Hematopoietic multipotent progenitor cell treated with erythropoietin and hydrocortisone succinate and interleukin-3 and kit ligand, for 4 days (in vitro differentiated cells): Measurements from ENCODE around the gene FHL2.

Source experiments
- DNase-seq: peaks from one replicate; pipeline ENCODE4 v3.0.0-alpha.2; 2015

Gene FHL2

DNA sequence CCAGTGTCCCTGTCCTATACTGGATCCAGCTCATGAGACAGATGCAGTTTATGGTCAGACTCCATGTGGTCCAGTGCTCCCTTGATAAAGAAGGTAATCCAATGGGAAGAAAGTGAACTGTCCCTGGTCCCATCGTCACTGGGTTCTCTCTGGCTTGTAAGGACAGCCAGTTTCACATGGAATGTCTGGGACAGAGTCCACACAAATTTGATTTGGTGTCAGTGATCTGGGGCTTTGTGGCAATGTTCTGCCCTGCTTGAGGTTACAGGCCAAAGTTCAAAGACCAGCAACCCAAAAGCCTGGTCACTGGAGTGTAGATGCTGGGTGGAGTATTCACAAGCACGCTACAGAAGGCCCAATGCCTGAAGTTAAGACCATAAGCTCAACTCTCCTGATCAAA, 22.2 kb upstream of the FHL2 start:
- DNase-seq = no peak

DNA sequence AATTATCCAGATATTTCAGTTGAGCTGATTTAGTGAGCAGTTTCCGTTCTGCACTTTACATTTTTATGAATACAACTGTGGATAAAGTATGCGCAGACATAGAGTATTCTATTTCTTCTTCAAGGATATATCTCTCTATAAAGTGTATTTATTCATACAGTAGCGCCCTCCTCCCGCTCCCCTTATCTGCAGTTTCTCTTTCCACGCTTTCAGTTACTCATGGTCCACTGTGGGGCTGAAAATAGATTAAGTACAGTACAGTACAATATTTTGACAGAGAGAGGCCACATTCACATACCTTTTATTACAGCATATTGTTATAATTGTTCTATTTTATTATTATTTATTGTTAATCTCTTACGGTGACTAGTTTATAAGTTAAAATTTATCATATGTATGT, 19.7 kb upstream of the FHL2 start:
- peak; percentile 74 for DNase-seq

DNA sequence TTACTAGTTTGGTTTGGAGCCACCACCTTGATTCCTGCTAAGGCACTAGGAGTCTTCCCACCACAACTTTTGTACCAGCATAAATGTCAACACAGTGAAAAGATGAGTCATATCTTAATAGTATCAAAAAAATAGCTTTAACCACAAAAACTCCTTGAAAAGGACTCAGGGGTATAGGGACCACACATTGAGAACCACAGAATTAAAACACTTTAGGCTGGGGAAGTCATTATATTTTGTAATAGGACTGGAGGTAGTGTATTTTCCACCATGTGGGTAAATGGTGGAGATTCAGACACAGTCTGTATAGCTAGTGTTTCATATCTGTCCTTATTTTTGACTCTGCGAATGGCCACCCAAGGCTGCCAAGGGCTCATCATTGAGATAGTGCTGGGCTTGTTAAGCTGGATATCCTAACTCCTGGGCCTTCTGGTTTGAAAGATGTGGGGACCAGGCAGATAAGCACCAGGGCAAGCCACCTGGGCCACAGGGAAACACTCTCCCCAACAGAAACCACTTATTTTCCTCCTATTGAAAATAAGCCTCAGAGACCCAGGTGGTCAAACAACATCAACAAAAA, 19.1 kb upstream of the FHL2 start:
- peak; percentile 79 for DNase-seq

DNA sequence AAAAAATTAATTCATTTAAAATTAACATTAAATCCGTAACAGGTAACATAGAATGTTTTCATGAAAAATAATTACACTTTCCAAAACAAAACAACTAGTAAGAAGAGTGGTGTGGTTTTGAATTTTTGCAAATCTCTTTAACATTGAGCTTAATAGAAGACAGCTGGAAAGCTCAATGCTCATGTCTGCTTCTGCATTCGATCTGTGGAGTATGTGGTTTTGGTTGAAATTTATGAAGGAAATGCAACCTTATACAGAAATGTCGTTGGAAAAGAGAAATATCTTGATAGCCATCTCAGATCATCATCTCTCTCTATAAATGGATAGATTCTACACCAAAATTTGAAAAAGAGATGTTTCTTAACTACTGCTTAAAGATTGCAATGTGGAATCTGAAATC, 17.3 kb upstream of the FHL2 start:
- DNase-seq = no peak

DNA sequence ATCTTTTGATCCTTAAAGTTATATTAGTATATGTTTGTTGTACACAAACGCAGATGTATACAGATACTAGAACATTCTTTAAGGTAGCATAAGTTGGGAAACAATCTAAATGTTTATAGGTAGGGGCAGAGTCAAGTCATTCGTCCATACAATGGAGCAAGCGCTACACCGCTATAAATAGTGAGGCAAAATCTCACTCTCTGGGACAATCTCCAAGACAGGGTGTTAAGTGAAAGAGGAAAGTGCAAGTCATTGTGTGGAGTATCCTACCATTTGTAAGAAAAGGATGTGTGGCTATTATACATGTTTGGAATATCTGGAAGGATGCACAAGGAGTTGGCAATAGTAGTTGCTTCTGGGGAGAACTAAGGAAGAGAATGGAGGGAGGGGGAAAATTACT, 16.2 kb upstream of the FHL2 start:
- no peak for DNase-seq

DNA sequence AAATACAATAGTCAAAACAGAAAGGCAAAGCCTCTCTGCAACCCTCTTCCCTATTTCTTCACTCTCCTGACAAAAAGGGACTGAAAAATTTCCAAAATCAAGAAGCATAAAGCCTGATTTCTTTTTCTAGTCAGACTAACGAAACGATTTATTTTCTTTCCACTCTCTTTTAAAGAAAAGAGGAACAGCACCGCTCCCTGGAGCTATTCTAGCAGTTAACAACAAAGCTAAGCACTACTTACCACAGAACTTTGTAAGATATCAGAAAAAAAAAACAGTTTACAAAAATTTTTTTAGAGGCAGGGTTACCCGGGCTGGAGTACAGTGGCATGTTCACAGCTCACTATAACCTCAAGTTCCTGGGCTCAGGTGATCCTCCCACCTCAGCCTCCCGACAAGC, 14.4 kb upstream of the FHL2 start:
- DNase-seq = peak; percentile 71

DNA sequence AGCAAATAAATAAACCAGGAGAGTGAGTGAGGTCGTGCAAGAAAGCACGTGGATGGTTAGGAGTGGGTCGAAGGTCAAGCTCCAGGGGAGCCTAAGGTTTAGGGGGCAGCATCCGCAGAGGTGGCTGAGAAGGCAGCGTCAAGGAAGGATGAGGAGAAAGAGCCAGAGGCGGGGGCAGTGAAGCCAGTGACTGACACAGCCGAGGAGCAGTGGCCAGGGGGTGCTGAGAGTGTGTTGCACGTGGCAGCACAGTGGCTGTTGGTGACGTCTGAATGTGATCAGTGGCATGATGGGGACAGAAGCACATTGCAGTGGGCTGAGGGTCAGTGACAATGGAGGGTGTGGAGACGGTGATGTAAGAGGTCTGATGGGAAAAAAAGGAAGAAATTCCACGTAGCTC, 13.7 kb upstream of the FHL2 start:
- no peak for DNase-seq

DNA sequence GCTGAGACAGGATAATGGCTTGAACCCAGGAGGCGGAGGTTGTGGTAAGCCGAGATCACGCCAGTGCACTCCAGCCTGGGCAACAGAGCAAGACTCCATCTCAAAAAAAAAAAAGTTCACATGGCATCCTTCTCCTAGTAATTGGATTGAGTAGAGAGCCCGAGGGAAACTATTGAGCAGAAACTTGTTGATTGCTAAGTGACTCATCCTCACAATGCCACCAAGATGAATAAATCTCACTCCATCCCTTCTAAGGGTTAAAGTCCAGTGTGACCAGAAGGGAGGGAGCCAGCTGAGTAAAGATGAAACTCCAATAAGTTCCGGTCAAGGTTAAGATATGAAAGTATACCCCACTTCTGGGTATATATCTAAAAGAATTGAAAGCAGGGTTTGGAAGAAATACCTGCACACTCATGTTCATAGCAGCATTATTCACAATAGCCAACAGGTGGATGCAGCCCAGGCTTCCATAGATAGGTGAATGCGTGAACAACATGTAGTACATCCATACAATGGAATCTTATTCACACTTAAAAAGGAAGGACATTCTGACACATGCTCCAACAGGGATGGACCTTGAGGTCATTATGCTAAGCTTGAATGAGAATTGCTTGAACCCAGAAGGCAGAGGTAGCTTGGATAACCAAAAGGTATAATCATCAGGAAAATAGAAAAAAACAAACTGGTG, 13.0 kb upstream of the FHL2 start:
- no peak for DNase-seq

DNA sequence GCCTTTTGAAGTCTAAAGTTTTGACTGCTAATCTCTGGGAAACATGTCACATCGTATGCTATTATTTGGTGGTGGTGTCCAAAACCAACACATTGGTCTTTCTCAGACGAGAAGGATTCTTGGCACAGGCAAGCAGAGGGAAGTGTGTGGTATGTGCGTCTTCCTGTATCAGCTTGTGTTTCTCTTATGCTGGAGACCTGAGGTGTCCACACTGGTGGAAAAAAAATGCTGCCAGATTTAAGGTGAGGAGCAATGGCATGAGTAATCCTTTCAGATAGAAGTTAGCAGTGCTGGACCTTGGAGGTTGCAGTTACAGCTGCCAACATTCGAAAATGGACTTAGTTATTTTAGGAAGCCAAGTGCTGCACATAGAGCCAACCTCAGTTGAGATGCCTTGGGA, 11.7 kb upstream of the FHL2 start:
- DNase-seq = no peak

DNA sequence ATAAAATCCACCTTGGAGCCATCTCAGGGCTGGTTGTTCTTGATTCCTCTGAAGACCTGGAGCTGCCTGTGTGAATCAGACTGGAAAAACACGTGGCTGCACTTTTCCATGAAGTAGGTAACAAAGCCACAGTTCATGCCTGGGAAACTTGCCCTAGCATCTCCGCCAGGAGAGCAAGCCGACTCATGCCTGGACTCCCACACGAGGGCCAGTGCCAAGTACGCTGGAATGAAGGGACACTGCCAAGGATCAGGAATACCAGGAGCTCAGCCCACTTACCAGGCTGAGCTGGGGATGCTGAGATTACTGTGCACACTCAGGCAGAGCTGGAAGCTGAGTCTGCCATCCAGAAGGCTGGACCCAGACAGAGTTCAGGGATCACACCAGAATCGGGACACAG, 10.9 kb upstream of the FHL2 start:
- no peak for DNase-seq

DNA sequence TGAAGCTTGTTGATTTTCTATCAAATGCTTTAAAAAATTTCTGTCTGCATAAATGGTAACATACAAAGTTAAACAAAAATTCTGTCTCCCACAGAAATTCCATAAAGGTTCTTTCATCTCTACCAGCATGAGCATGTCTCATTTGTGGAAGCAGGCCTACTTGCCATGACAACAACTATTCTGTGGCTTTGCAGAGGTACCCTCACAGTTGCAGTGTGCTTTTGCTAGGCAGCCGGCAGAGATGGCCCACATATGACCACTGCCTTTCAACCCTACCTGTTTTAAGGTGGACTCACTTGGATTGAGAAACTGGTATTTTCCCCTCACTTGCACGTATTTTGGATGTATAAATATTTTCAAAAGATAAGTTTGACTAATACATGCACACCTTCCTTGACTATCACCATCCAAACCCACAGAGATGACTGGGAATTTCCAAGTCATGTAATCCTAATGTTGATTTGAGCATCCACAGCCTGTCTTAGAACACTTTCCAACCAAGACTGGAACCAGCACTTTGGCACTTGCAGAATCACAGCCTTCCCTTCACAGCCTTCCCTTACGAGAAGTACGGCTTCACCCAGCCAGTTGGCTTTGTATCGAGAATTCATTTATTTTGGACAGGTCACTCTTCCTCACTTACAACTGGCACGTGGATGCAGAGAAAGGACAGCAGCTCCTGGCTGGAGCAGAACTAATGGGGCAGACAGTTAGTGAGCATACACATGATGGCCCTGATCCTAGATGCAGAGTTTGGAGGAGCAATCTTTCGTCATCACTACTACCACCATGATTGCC, 9.3 kb upstream of the FHL2 start:
- no peak for DNase-seq

DNA sequence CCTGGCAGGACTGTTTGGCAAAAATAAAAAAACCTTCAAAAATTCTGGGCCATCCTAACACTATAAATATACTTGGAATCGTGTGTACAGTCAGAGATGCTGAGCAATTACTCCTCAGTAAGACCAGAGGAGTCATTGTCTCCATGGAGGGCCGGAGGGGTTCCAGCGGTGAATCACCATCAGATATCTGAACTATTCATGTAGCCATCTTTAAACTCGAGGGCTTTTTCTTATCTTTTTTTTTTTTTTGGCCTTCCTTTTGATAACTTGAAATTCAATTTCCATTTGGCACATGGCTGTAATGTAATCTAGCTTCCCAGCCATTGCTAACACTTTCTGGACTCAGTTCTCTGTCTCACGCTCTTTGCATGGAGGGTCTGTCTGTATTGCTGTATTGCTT, 7.4 kb upstream of the FHL2 start:
- DNase-seq = no peak

DNA sequence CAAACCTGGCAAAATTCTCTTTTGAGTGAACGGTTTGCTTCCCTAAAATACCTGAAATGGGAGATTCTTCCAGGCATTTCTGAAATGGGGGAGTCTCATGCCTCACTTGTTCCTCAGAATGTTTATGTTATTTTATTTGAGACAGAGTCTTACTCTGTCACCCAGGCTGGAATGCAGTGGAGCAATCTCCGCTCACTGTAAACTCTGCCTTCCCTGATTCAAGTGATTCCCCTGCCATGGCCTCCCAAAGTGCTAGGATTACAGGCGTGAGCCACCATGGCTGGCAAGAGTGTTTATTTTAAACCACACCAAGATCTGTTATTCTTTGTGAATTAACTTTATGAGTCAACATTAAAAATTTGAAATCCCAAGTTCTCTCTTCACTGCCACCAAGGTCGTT, 6.4 kb upstream of the FHL2 start:
- no peak for DNase-seq

DNA sequence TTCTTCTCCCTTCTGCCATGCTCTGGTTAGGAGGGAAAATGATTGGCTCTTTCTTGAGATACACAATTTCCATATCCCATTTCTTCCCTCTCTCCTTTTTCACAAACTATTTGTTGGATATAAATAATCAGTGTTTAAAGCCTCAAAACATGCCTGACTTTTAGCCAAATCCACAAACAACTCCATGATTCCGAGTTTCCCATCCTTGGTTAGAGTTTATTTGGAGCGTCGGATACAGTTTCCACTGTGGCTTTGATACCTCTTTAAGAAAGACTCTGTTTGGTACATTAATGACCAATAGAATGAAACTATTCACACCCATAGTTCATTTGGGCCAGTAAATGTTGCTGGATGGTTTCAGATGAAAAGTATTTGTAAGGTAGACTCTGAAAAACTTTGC, 5.9 kb upstream of the FHL2 start:
- DNase-seq = no peak

DNA sequence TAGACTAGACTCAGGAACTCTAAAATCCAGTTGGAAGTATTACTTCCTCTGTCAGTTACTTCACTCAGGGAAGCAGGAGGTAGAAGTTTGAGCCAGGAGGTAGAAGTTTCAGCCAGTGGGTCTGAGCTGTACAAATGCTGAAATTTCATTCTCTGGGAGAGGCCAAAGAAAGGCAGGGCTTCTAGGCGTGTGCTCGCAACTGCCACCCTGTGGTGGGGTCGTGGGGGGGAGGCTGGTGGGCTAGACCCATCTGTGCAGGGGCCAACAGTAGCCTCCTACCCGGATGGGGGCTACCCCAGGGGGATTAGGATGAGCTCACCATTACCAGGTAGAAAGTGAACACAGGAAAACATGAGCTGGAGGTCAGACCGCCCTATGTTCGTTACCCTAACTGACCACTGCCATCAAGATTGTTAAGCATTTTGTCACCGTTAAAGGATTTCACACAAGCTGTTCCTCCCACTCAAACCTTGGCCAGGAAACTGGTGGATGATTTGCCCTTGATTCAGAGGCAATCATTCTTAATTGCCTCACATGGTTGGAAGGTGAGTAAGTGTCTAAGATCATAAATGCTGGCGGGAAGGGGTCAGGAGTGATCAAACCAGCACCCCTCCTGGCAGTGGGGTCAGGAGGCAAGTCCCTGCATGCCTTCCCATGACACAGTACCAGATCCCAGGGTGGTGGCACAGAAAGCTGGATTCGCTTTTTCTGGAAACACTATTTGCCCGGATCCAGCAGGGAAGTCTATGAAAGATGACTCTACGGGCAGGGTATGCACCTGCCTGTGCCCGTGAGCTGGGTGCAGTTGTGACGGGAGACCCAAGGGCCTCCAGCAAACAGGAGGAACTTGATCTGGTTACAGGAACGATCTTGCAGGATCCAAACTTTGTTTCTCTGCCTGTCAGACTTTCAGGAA, 5.2 kb upstream of the FHL2 start:
- peak; percentile 64 for DNase-seq

DNA sequence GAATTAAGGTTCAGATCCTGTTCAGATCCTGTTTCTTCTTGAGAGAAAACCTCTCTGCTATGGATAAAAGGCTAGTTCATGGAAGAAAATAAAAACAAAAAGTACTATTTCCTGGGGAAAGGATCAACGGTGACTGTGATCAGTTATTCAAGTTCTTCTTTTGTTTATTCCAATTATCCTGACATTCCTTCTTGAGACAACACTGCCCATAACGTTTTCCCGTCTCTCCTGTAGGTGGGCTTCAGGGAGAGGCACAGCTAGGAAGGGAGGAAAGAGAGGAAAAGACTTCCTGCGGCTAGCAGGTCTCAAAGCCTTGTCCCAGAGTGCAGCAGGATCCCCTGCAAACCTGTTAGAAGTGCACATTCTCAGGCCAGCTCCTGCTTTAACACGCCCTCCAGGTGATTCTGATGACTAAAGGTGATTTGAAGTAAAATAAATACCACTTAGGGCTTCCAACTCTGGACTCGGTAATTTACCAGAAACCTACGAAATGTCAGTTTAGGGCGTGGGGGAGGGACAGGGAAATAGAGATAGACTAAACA, 4.5 kb upstream of the FHL2 start:
- DNase-seq = no peak

DNA sequence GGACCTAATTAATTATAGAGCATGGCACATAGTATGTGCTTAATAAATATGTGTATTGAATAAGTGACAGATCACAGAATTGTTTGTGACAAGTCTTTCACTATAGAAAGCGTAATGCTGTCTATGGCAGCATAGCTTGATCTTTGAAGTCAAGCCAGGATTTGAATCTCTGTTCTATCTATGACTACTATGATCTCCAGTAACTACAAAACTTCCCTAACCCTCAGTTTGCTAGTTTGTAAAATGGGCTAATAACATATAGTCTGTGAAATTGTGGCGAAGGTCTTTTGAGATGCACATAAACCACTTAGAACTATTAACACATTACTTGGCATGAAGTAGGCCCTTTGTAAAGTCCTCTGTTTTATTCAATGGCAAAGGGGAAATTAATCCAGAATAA, 4.0 kb upstream of the FHL2 start:
- no peak for DNase-seq

DNA sequence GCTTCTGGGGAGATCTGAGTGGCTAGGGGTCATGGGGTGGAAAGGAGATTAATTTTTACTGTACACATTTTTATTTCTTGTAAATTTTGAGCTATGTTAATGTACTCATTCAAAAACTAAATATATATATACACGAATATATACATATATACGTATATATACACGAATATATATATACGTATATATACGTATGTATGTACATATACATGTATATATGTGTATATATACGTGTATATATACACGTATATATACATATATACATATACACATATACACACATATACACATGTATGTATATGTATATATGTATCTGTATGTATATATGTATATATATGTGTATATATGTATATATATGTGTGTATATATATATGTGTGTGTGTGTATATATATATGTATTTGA, 3.0 kb upstream of the FHL2 start:
- no peak for DNase-seq

DNA sequence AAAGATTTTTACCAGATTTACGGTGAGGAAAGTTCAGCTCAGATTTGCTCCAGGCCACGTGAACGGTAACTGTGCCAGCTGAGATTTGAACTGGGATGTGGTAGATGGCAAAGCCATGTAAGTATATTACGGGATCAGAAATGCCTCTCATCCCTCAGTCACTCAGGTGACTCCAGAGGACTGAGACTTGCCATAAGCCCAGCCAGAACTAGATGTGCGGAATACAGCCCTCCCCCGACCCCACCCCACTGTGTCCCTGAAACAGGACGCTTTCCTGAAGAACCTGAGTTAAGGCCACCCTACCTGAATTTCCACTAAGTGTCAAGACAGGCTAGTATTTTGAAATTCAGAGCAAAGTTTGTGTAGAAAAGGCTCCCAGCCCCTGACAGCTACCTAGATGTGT, 1.3 kb upstream of the FHL2 start:
- DNase-seq = no peak

DNA sequence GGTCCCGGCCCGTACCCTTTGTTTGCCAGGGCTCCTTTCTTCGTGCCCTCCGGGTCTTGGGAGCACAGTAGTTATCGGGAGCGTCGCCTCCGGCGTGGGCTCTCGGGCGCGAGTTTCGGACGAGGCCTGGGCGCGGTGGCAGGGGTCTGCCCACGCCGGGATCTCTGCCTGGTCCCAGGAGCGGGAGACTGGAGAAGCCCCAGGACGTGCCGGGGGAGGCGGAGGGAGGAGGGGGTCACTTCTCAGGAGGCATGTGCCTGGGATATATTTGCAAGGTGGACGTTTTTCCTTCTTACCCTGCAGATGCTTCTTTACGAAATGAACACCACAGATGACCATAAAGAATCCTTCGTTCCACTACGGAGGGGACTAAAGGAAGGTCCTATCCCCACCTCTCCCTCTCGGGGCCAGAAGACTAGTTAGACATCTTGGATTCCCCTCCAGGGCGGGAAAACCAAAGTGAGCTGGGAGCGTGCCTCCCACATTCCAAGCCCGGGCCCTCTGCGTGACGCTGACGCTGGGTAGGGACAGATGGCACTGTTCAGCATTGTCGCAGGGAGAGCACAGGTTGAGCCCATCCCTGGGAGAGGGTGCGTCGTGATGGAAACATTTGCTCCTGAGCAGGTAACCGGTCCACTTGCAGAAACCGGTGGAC, 483 bp upstream of the FHL2 start:
- no peak for DNase-seq

DNA sequence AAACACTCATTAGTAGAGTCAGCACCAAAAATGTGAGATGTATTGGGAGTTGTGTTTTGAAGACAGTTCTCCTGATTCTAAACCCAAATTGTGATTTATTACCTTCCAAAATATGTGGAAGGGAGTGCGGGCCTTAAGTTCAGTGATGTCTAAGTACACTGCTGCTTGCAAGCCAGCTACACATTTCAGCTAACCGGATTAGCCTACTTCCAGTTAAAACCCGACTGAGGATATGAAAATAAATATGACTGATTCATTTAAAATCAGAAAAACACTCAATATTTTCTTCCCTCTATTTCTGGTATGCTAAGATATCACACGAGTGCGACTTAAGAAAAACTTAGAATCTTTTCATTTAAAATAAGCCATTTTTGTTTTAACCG, 907 bp downstream of the FHL2 start:
- no peak for DNase-seq

DNA sequence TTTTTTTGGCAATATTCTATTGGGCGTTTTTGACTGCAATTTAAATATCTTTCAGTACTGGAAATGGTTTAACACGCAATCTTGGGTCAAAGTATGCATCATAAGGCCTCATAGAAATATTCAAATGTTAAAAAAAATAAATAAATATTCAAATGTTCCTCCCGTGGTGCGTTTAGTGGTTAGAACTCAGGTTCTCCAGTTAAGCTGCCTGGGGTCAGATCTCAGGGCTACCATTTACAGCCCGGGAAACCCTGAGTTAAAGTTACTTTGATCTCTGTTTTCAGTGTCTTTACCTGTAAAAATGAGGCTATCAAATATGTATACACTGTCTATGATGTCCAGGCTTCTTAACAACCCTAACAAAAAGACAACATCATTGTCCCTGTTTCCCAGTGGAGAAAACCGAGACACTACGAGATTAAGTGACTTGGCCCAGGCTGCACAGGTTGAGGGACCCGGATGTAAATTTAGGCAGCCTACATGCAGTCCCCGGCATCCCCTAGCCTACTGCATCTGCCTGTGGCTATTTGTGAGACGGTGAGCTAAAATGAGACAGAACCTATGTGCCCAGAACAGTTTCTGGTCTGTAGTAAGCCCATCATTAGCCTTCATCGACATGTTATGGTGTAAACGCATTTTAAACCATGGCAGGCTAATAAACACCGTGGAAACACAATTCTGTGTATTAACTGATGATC, 1.7 kb downstream of the FHL2 start:
- DNase-seq = no peak
